ENCODE data around the gene ARID1A. TPM values are rescaled to one million over a fixed set of nuclear protein-coding genes. Genes with fewer than 3 reads are reported as not detected.

Gene ARID1A
- total RNA-seq, 1 donor from 2014 or later: 186 TPM

DNA sequence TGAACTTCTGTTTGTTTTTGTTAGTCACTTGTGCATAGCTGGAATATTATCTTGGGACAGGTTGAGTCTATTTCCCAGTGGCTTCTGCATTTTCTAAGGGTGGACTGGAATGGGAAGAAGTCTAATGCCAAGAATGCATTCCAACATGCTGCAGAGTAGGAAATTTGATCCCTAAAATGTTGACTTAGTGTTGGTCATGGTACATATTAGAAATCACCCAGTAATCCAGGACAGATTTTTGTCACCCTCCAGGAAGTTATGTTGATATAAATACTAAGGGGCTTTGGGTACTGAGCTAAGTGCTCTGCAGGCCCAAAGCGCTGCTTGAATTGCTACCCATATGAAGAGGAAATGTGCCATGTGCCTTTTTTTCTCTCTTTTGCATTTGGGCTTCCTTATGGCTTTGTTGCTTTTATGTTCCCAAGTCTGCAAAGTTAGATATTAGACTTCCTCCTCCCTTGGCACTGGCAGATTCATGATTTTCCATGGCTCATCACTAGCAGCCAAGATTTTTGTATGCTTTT lies 10.0 kb downstream of the ARID1A start:
- no peak for DNase-seq (ENCODE audit: low spot score, unreplicated experiment)
- Mint-ChIP-seq H3K36me3 (ENCODE audit: insufficient read depth) (peaks cover 9% of the 10 kb centered on the region), H3K27ac (peak overlapping the region; percentile 76), H3K4me1 (ENCODE audit: low read depth) (peaks cover 24% of the 10 kb centered on the region), H3K27me3 (no peaks in the 10 kb centered on the region), H3K4me3 (ENCODE audit: low read depth) (no peak overlapping the region), H3K9me3 (ENCODE audit: low read depth) (no peaks in the 10 kb centered on the region)
- TF ChIP-seq, protein P1, sequence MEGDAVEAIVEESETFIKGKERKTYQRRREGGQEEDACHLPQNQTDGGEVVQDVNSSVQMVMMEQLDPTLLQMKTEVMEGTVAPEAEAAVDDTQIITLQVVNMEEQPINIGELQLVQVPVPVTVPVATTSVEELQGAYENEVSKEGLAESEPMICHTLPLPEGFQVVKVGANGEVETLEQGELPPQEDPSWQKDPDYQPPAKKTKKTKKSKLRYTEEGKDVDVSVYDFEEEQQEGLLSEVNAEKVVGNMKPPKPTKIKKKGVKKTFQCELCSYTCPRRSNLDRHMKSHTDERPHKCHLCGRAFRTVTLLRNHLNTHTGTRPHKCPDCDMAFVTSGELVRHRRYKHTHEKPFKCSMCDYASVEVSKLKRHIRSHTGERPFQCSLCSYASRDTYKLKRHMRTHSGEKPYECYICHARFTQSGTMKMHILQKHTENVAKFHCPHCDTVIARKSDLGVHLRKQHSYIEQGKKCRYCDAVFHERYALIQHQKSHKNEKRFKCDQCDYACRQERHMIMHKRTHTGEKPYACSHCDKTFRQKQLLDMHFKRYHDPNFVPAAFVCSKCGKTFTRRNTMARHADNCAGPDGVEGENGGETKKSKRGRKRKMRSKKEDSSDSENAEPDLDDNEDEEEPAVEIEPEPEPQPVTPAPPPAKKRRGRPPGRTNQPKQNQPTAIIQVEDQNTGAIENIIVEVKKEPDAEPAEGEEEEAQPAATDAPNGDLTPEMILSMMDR (IDR thresholded peaks at IDR 0.05; ENCODE audit: unreplicated experiment): no peak

DNA sequence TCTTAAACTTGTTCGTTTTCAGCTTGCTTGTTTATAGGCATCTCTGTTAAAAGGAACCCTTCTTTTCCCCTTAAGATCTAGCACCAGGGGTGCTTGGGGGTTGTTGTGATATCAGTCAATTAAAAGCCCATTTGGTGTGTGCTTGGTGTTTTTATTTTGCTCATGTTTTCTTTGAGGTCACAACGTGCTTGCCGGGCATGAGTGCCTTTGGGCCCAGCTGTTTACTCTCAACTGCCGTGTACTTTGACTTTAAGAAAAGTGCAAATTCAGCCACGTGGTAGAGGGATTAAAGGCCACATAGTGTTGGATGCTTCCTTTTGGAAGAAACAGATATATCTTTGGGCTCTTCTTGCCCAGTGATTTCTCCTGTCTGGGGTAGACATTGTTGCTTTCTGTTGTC lies 10.5 kb downstream of the ARID1A start:
- Mint-ChIP-seq H3K4me1 (ENCODE audit: low read depth) (peaks cover 24% of the 10 kb centered on the region), H3K27ac (peak overlapping the region; percentile 29), H3K36me3 (ENCODE audit: insufficient read depth) (peaks cover 9% of the 10 kb centered on the region), H3K27me3 (no peaks in the 10 kb centered on the region), H3K9me3 (ENCODE audit: low read depth) (no peaks in the 10 kb centered on the region), H3K4me3 (ENCODE audit: low read depth) (peak overlapping the region; percentile 1)
- no peak for DNase-seq (ENCODE audit: low spot score, unreplicated experiment)
- TF ChIP-seq, protein P1 (IDR thresholded peaks at IDR 0.05; ENCODE audit: unreplicated experiment): no peak

DNA sequence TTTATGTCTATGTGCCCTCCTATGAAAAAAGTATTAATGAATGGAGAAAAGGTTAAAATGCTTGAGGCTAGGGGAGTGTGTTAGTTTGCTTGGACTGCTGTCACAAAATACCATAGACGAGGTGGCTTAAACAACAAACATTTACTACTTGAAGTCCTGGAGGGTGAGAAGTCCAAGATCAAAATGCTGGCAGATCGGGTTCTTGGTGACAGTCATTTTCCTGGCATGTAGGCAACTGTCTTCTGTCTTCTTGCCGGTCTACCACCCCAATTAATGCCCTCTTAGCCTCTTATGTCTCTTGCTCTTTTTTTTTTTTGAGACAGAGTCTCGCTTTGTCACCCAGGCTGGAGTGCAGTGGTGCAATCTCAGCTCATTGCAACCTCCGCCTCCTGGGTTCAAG lies 15.0 kb downstream of the ARID1A start:
- peaks cover 29% of the 10 kb centered on the region for H3K4me1 Mint-ChIP-seq (ENCODE audit: low read depth)
- no peak for DNase-seq (ENCODE audit: low spot score, unreplicated experiment)
- H3K36me3 Mint-ChIP-seq (ENCODE audit: insufficient read depth): peaks cover 11% of the 10 kb centered on the region
- H3K4me3 Mint-ChIP-seq (ENCODE audit: low read depth): no peak overlapping the region
- no peaks in the 10 kb centered on the region for H3K9me3 Mint-ChIP-seq (ENCODE audit: low read depth)
- no peak overlapping the region for H3K27ac Mint-ChIP-seq
- H3K27me3 Mint-ChIP-seq: no peaks in the 10 kb centered on the region
- TF ChIP-seq, protein P1 (IDR thresholded peaks at IDR 0.05; ENCODE audit: unreplicated experiment): no peak

DNA sequence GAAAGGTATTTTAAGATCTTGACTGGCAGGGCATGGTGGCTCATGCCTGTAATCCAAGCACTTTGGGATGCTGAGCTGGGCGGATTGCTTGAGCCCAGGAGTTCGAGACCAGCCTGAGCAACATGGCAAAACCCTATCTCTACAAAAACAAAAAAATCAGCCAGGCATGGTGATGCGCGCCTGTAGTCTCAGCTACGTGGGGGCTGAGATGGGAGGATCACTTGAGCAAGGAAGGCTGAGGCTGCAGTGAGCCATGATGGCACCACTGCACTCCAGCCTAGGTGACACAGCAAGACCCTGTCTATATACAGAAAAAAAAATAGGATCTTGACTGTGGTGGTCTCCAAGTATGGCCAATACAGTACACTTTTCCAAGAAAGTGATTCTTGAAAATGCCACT lies 16.0 kb downstream of the ARID1A start:
- Mint-ChIP-seq H3K36me3 (ENCODE audit: insufficient read depth) (peaks cover 10% of the 10 kb centered on the region), H3K9me3 (ENCODE audit: low read depth) (no peaks in the 10 kb centered on the region), H3K4me3 (ENCODE audit: low read depth) (no peak overlapping the region), H3K27me3 (no peaks in the 10 kb centered on the region), H3K4me1 (ENCODE audit: low read depth) (peaks cover 22% of the 10 kb centered on the region), H3K27ac (peak overlapping the region; percentile 41)
- TF ChIP-seq, protein P1 (IDR thresholded peaks at IDR 0.05; ENCODE audit: unreplicated experiment): no peak
- no peak for DNase-seq (ENCODE audit: low spot score, unreplicated experiment)

DNA sequence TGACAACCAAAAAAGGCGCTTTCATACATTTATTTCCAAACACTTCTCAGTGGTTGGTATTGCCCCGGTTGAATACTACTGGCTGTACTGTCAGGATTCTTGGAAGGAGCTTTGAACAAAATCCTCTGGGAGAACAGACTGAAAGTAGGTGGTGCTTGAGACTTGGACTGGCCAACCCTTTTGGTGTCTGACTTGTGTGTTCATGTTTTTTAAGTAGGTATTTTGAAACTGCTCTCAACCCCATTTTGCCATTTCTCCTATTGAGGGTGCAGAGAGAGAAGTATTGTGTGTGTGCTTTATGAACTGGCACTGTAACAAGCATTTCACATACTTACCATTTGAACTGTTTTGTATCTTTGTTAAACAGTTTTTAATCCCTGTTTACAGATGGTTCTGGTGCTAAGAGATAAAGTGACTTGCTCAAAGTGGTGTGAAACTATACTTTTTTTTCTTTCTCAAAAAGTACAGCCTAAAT lies 21.2 kb downstream of the ARID1A start:
- Mint-ChIP-seq H3K27me3 (no peaks in the 10 kb centered on the region), H3K4me1 (ENCODE audit: low read depth) (peaks cover 50% of the 10 kb centered on the region), H3K36me3 (ENCODE audit: insufficient read depth) (peaks cover 14% of the 10 kb centered on the region), H3K4me3 (ENCODE audit: low read depth) (no peak overlapping the region), H3K27ac (peak overlapping the region; percentile 56), H3K9me3 (ENCODE audit: low read depth) (no peaks in the 10 kb centered on the region)
- TF ChIP-seq, protein P1 (IDR thresholded peaks at IDR 0.05; ENCODE audit: unreplicated experiment): no peak
- no peak for DNase-seq (ENCODE audit: low spot score, unreplicated experiment)
